SK-N-SH (cell line): ENCODE measurements around the gene BPIFB3.

Experiments used
- ELF1 ChIP-seq: IDR thresholded peaks from 2 replicates; pipeline ENCODE4 v1.4.0; 2012
- EP300 ChIP-seq, 2 experiments: IDR thresholded peaks; 2 replicates each; pipeline versions ENCODE4 v1.4.0 to v1.6.1; 2012; ENCODE audit warnings: borderline replicate concordance in 1 of 2, low read depth in 1 of 2, low read length in 1 of 2
- EZH2phosphoT487 ChIP-seq: fragments of 200-600 bp; sonication (generic); IDR thresholded peaks from 2 replicates; pipeline ENCODE4 v1.6.1; 2017; ENCODE audit warnings: low read depth, mixed run types, mild to moderate bottlenecking, antibody characterized with exemption, moderate library complexity, borderline replicate concordance
- GABPA ChIP-seq: IDR thresholded peaks from 2 replicates; pipeline ENCODE4 v1.4.0; 2012; ENCODE audit warnings: low read depth, mild to moderate bottlenecking
- NFIC ChIP-seq: IDR thresholded peaks from 2 replicates; pipeline ENCODE4 v1.4.0; 2012; ENCODE audit warnings: borderline replicate concordance
- POLR2AphosphoS5 ChIP-seq: IDR thresholded peaks from 2 replicates; pipeline ENCODE4 v1.6.1; 2012; ENCODE audit warnings: low read depth, low read length
- TAF1 ChIP-seq: IDR thresholded peaks from 2 replicates; pipeline ENCODE4 v1.6.1; 2012; ENCODE audit warnings: low read depth, mild to moderate bottlenecking, low read length, moderate library complexity, borderline replicate concordance
- USF1 ChIP-seq: IDR thresholded peaks from 2 replicates; pipeline ENCODE4 v1.4.0; 2012; ENCODE audit warnings: low read depth, borderline replicate concordance
- TF ChIP-seq, protein P1 (sequence below): fragments of 200-600 bp; sonication (generic); IDR thresholded peaks from 2 replicates; pipeline ENCODE4 v1.6.1; 2017; ENCODE audit warnings: antibody characterized with exemption, mild to moderate bottlenecking, moderate library complexity

DNA sequence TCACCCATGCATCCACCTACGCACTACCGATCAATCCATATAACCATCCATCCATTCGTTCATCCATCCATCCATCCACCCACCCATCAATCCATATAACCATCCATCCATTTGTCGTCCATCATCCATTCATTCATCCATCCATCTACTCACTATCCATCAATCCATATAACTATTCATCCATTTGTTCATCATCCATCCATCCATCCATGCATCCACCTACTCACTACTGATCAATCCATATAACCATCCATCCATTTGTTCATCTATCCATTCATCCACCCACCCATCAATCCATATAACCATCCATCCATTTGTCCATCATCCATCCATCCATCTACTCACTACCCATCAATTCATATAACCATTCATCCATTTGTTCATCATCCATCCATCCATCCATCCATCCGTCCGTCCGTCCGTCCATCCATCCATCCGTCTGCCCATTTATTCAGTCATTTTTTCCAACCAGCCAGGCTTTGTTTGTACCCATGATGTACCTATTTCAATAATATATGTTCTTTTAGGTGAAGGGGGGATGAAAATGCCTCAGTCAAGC lies 28.3 kb upstream of the BPIFB3 start:
- TF ChIP-seq, protein P1, sequence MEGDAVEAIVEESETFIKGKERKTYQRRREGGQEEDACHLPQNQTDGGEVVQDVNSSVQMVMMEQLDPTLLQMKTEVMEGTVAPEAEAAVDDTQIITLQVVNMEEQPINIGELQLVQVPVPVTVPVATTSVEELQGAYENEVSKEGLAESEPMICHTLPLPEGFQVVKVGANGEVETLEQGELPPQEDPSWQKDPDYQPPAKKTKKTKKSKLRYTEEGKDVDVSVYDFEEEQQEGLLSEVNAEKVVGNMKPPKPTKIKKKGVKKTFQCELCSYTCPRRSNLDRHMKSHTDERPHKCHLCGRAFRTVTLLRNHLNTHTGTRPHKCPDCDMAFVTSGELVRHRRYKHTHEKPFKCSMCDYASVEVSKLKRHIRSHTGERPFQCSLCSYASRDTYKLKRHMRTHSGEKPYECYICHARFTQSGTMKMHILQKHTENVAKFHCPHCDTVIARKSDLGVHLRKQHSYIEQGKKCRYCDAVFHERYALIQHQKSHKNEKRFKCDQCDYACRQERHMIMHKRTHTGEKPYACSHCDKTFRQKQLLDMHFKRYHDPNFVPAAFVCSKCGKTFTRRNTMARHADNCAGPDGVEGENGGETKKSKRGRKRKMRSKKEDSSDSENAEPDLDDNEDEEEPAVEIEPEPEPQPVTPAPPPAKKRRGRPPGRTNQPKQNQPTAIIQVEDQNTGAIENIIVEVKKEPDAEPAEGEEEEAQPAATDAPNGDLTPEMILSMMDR: no peak
- no peak for TF ChIP-seq ELF1
- no peak for TF ChIP-seq POLR2AphosphoS5
- no peak for TF ChIP-seq EZH2phosphoT487
- no peak for TF ChIP-seq NFIC
- no peak for TF ChIP-seq EP300 (IDR thresholded peaks at IDR 0.05; ENCODE audit: borderline replicate concordance in 1 of 2, low read depth in 1 of 2, low read length in 1 of 2)
- TF ChIP-seq USF1: no peak
- no peak for TF ChIP-seq GABPA
- TF ChIP-seq TAF1: no peak
